A673 (cell line): ENCODE measurements around the gene SCARB1. TPM values are rescaled to one million over a fixed set of nuclear protein-coding genes. Genes with fewer than 3 reads are reported as not detected.
A peak's percentile ranks its signal among the peaks of the same experiment; 100 is the strongest.

Experiments used
- BruUV-seq: library from RNA; stranded (reverse); fragments of 400-500 nt; replicated peaks from 2 replicates; lab custom pipeline; 2021; lab: Mats Ljungman, UMichigan
- CTCF ChIA-PET: fragments of 300-600 bp; sonication (Branson Sonifier 250); formaldehyde crosslinking; loops from one replicate; lab custom pipeline; 2022; ENCODE audit warnings: antibody characterized with exemption; lab: Charles Lee
- POLR2A ChIA-PET: fragments of 300-600 bp; sonication (Branson Sonifier 250); formaldehyde crosslinking; loops from one replicate; lab custom pipeline; 2022; ENCODE audit warnings: antibody characterized with exemption; ENCODE audit not compliant: low non-redundant PET; lab: Charles Lee
- DNase-seq: peaks from one replicate; pipeline ENCODE4 v3.0.0-alpha.2; 2015; ENCODE audit warnings: low spot score
- H3K27ac ChIP-seq: fragments of 200-600 bp; sonication (generic); 2 replicates; pipeline ENCODE4 v1.5.1; 2016; ENCODE audit warnings: mixed run types, low read depth, mild to moderate bottlenecking, mixed read lengths, antibody characterized with exemption, low read length; ENCODE audit not compliant: poor library complexity, severe bottlenecking
- H3K27me3 ChIP-seq: fragments of 200-600 bp; sonication (generic); replicated peaks from 2 replicates; pipeline ENCODE4 v1.6.1; 2017; ENCODE audit warnings: mixed run types, low read depth, mild to moderate bottlenecking, mixed read lengths, antibody characterized with exemption, low read length; ENCODE audit not compliant: insufficient read depth, poor library complexity
- H3K36me3 ChIP-seq: fragments of 200-600 bp; sonication (generic); 2 replicates; pipeline ENCODE4 v1.6.1; 2016; ENCODE audit warnings: mixed run types, mild to moderate bottlenecking, mixed read lengths, antibody characterized with exemption, low read length; ENCODE audit not compliant: insufficient read depth, poor library complexity, severe bottlenecking
- H3K4me1 ChIP-seq: fragments of 200-600 bp; sonication (generic); 2 replicates; pipeline ENCODE4 v1.6.1; 2017; ENCODE audit warnings: mixed run types, mild to moderate bottlenecking, mixed read lengths, antibody characterized with exemption, low read length; ENCODE audit not compliant: insufficient read depth, poor library complexity, severe bottlenecking
- H3K4me3 ChIP-seq: fragments of 200-600 bp; sonication (generic); 2 replicates; pipeline ENCODE4 v1.5.1; 2016; ENCODE audit warnings: low read depth, mixed run types, mild to moderate bottlenecking, mixed read lengths, low read length; ENCODE audit not compliant: poor library complexity, severe bottlenecking
- H3K9me3 ChIP-seq: fragments of 200-600 bp; sonication (generic); 2 replicates; pipeline ENCODE4 v1.6.1; 2016; ENCODE audit warnings: mixed run types, low read depth, mild to moderate bottlenecking, mixed read lengths, antibody characterized with exemption, low read length; ENCODE audit not compliant: poor library complexity, severe bottlenecking
- CTCF ChIP-seq: fragments of 300-800, 200-600 bp; sonication (generic); conservative IDR thresholded peaks from 2 replicates; pipeline ENCODE4 v1.5.1; 2017; ENCODE audit warnings: low read depth, mild to moderate bottlenecking, antibody characterized with exemption, low read length, moderate library complexity, mixed read lengths
- EZH2 ChIP-seq: fragments of 200-600 bp; sonication (generic); IDR thresholded peaks from 2 replicates; pipeline ENCODE4 v1.6.1; 2017; ENCODE audit warnings: borderline replicate concordance, low read depth, mild to moderate bottlenecking, mixed read lengths, antibody characterized with exemption, low read length; ENCODE audit not compliant: poor library complexity, severe bottlenecking
- intact Hi-C: fragments of 100-400 bp; cut with micrococcal nuclease; formaldehyde crosslinking; loops from one replicate; pipeline ENCODE4 v1.10.0; 2022; ENCODE audit not compliant: unreplicated experiment
- total RNA-seq: library from RNA; stranded (reverse); gene quantifications from 2 replicates; pipeline ENCODE4 v1.2.3, GENCODE V29; 2021

SCARB1 gene
- total RNA-seq, 1 experiment from 2014 or later = 74.6 TPM

- Histone ChIP-seq H3K27me3 (no peaks in the 10 kb centered on the region), H3K4me1 (peaks cover 18% of the 10 kb centered on the region), H3K36me3 (peaks cover 3% of the 10 kb centered on the region), H3K27ac (peak overlapping the region; percentile 48), H3K9me3 (no peaks in the 10 kb centered on the region), H3K4me3 (peak overlapping the region; percentile 29)
- BruUV-seq = no TSS peak
- TF ChIP-seq EZH2 (no peak), CTCF (peak; percentile 25; the same call in 1 of the 2 replicates)
- ChIA-PET CTCF (interaction anchor here (0.6 kb wide), 2 partner anchors 565 to 734 kb away, joined by 3 read pairs; no protein-coding TSS in a partner anchor), POLR2A (no interaction called here)
- DNase-seq = peak; percentile 86
- intact Hi-C loops = loop anchor here (10.0 kb wide), 1 partner anchor 970 kb away; no protein-coding TSS in a partner anchor
These were observed 89.0 kb downstream of the SCARB1 start for GRCh38 chr12:124774462-124775167.

- TF ChIP-seq CTCF (no peak), EZH2 (no peak)
- Histone ChIP-seq H3K4me1 (peaks cover 18% of the 10 kb centered on the region), H3K27me3 (no peaks in the 10 kb centered on the region), H3K27ac (peak overlapping the region; percentile 6), H3K36me3 (peaks cover 3% of the 10 kb centered on the region), H3K9me3 (no peaks in the 10 kb centered on the region), H3K4me3 (peak overlapping the region; percentile 29)
- intact Hi-C loops = loop anchor here (10.0 kb wide), 1 partner anchor 969 kb away; no protein-coding TSS in a partner anchor
- DNase-seq = no peak
- POLR2A ChIA-PET = no interaction called here
- CTCF ChIA-PET = interaction anchor here (0.6 kb wide), 2 partner anchors 565 to 733 kb away, joined by 3 read pairs; no protein-coding TSS in a partner anchor
- no TSS peak for BruUV-seq
These were observed 89.6 kb downstream of the SCARB1 start for GRCh38 chr12:124774054-124774461.

DNA sequence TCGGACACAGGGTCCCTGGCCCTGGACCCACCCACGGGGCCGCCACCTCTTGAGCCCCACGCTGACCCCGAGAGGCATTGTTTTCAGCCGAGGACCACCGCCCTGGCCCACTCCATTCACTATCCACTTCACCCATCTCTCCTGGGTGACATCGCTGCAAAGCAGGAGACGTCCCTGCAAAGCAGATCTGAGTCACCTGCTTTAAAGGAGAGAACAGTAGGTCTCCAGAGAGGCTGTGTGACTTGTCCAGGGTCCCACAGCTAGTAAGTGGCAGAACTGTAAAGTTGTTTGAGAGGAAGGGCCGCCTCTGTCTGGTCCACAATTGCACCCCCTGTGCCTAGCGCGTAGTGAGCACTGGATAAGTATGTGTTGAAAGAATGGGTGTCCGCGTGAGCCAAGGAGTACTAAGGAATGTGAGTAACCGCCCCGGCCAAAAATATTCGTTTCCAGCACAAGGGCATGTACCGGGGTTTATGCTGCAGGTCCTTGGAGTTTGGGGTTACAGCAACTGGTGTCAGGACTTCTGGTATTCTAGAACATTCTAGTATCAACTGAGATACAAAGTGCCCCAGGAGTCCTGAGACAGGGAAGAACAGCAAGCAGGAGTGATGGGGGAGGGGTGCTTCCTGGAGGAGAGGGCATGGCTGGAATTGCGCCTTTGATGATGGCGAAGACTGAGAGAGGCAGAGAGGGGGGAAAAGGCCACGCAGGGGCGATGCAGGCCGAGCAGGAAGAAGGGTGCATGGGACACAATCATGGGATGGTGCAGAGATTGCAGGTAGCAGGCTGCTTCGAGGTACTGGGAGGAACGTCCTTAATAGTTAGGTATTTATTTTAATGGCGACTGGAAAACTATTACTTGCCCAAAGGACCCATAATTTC is 91.1 kb downstream of the SCARB1 start:
- peaks cover 3% of the 10 kb centered on the region for H3K36me3 ChIP-seq
- ChIA-PET CTCF (interaction anchor here (0.6 to 1.2 kb wide), 4 partner anchors 84 to 740 kb away, joined by 5 to 9 read pairs (median 6); no protein-coding TSS in a partner anchor), POLR2A (no interaction called here)
- no peaks in the 10 kb centered on the region for H3K27me3 ChIP-seq
- TF ChIP-seq EZH2 (no peak), CTCF (no peak)
- no peak for DNase-seq
- H3K27ac ChIP-seq = no peak overlapping the region
- no peaks in the 10 kb centered on the region for H3K9me3 ChIP-seq
- H3K4me3 ChIP-seq = no peak overlapping the region
- no TSS peak for BruUV-seq
- intact Hi-C loops = loop anchor here (10.0 kb wide), 1 partner anchor 968 kb away; no protein-coding TSS in a partner anchor
- H3K4me1 ChIP-seq = peaks cover 18% of the 10 kb centered on the region
